H9 (cell line): ENCODE data around the gene NINL. TPM values are rescaled to one million over a fixed set of nuclear protein-coding genes. Genes with fewer than 3 reads are reported as not detected.

Experiments used
- DNase-seq: peaks from one replicate; pipeline ENCODE4 v3.0.0-alpha.2; 2017
- H2AFZ ChIP-seq: one replicate; pipeline ENCODE4 v1.6.1; 2013; ENCODE audit warnings: mild to moderate bottlenecking, low read length, control low read depth, moderate library complexity
- H2AK5ac ChIP-seq: 2 replicates; pipeline ENCODE4 v1.6.1; 2013; ENCODE audit warnings: low read length, control low read depth, mixed read lengths; ENCODE audit not compliant: insufficient read length
- H2BK120ac ChIP-seq: one replicate; pipeline ENCODE4 v1.6.1; 2013; ENCODE audit warnings: low read depth, mild to moderate bottlenecking, low read length, control low read depth, inconsistent platforms; ENCODE audit not compliant: poor library complexity, severe bottlenecking
- H2BK12ac ChIP-seq: 2 replicates; pipeline ENCODE4 v1.6.1; 2013; ENCODE audit warnings: low read length, control low read depth, mixed read lengths, low read depth; ENCODE audit not compliant: insufficient read length
- H2BK15ac ChIP-seq: 2 replicates; pipeline ENCODE4 v1.6.1; 2013; ENCODE audit warnings: low read depth, low read length, control low read depth
- H2BK20ac ChIP-seq: one replicate; pipeline ENCODE4 v1.6.1; 2013; ENCODE audit warnings: low read depth, mild to moderate bottlenecking, low read length, control low read depth, inconsistent platforms; ENCODE audit not compliant: poor library complexity, severe bottlenecking
- H2BK5ac ChIP-seq: 2 replicates; pipeline ENCODE4 v1.6.1; 2013; ENCODE audit warnings: low read length, control low read depth, mixed read lengths; ENCODE audit not compliant: insufficient read length
- H3K14ac ChIP-seq: 2 replicates; pipeline ENCODE4 v1.6.1; 2013; ENCODE audit warnings: low read length, control low read depth; ENCODE audit not compliant: insufficient read depth
- H3K18ac ChIP-seq: 2 replicates; pipeline ENCODE4 v1.6.1; 2013; ENCODE audit warnings: low read depth, mild to moderate bottlenecking, mixed read lengths, low read length, control low read depth; ENCODE audit not compliant: insufficient read length
- H3K23ac ChIP-seq: 2 replicates; pipeline ENCODE4 v1.6.1; 2013; ENCODE audit warnings: low read length, control low read depth, mixed read lengths, low read depth; ENCODE audit not compliant: insufficient read length
- H3K23me2 ChIP-seq: 2 replicates; pipeline ENCODE4 v1.6.1; 2013; ENCODE audit warnings: low read depth, mild to moderate bottlenecking, mixed read lengths, low read length, control low read depth; ENCODE audit not compliant: insufficient read length, poor library complexity, severe bottlenecking
- H3K27ac ChIP-seq: 2 replicates; pipeline ENCODE4 v1.5.1; 2013; ENCODE audit warnings: low read length, control low read depth, mixed read lengths, low read depth; ENCODE audit not compliant: insufficient read length
- H3K27me3 ChIP-seq: 2 replicates; pipeline ENCODE4 v1.6.1; 2013; ENCODE audit warnings: low read length, control low read depth, inconsistent platforms; ENCODE audit not compliant: insufficient read depth
- H3K4ac ChIP-seq: 2 replicates; pipeline ENCODE4 v1.6.1; 2013; ENCODE audit warnings: low read depth, mild to moderate bottlenecking, control low read depth, inconsistent platforms, low read length, moderate library complexity
- H3K4me1 ChIP-seq: 2 replicates; pipeline ENCODE4 v1.6.1; 2013; ENCODE audit warnings: low read length, control low read depth, inconsistent platforms; ENCODE audit not compliant: insufficient read depth
- H3K4me2 ChIP-seq: 2 replicates; pipeline ENCODE4 v1.6.1; 2013; ENCODE audit warnings: low read length, control low read depth, mixed read lengths; ENCODE audit not compliant: insufficient read length, insufficient read depth
- H3K56ac ChIP-seq: 2 replicates; pipeline ENCODE4 v1.6.1; 2013; ENCODE audit warnings: low read depth, mild to moderate bottlenecking, mixed read lengths, low read length, control low read depth; ENCODE audit not compliant: insufficient read length
- H3K79me1 ChIP-seq: 2 replicates; pipeline ENCODE4 v1.6.1; 2013; ENCODE audit warnings: low read depth, mild to moderate bottlenecking, moderate library complexity, low read length, control low read depth, inconsistent platforms; ENCODE audit not compliant: insufficient read depth, poor library complexity, severe bottlenecking
- H3K79me2 ChIP-seq: 2 replicates; pipeline ENCODE4 v1.6.1; 2013; ENCODE audit warnings: low read length, control low read depth, inconsistent platforms; ENCODE audit not compliant: insufficient read depth
- H3K9ac ChIP-seq: 2 replicates; pipeline ENCODE4 v1.6.1; 2013; ENCODE audit warnings: low read length, control low read depth, mixed read lengths; ENCODE audit not compliant: insufficient read length; ENCODE audit errors: extremely low read depth
- H3K9me3 ChIP-seq: one replicate; pipeline ENCODE4 v1.6.1; 2013; ENCODE audit warnings: low read depth, low read length, inconsistent platforms; ENCODE audit not compliant: control insufficient read depth
- H3T11ph ChIP-seq: one replicate; pipeline ENCODE4 v1.6.1; 2013; ENCODE audit warnings: mild to moderate bottlenecking, low read length, control low read depth, inconsistent platforms
- H4K20me1 ChIP-seq: one replicate; pipeline ENCODE4 v1.6.1; 2013; ENCODE audit not compliant: control insufficient read depth, insufficient read length, insufficient read depth
- H4K5ac ChIP-seq: 2 replicates; pipeline ENCODE4 v1.6.1; 2013; ENCODE audit warnings: low read depth, mild to moderate bottlenecking, mixed read lengths, low read length, control low read depth; ENCODE audit not compliant: insufficient read length
- H4K8ac ChIP-seq: replicated peaks from 2 replicates; pipeline ENCODE4 v1.6.1; 2013; ENCODE audit warnings: low read length, control low read depth, mixed read lengths, low read depth; ENCODE audit not compliant: insufficient read length
- H4K91ac ChIP-seq: 2 replicates; pipeline ENCODE4 v1.6.1; 2013; ENCODE audit warnings: low read depth, mild to moderate bottlenecking, moderate library complexity, mixed read lengths, low read length, control low read depth; ENCODE audit not compliant: insufficient read length
- H3K27ac Mint-ChIP-seq, 3 experiments: 2 replicates in 2 of 3; 3 replicates in 1 of 3; pipeline ENCODE4 v1.8.0; 2020 to 2021; ENCODE audit warnings: mixed read lengths in 3 of 3, mild to moderate bottlenecking in 1 of 3, moderate library complexity in 1 of 3
- H3K27me3 Mint-ChIP-seq: 2 replicates; pipeline ENCODE4 v1.8.0; 2021; ENCODE audit warnings: low read depth, mild to moderate bottlenecking, moderate library complexity, mixed read lengths
- H3K36me3 Mint-ChIP-seq, 3 experiments: 2 replicates in 2 of 3; 3 replicates in 1 of 3; pipeline ENCODE4 v1.8.0; 2020 to 2021; ENCODE audit warnings: low read depth in 3 of 3, mixed read lengths in 3 of 3; ENCODE audit not compliant: insufficient read depth in 1 of 3
- H3K4me1 Mint-ChIP-seq, 2 experiments: 2 replicates each; pipeline ENCODE4 v1.8.0; 2020; ENCODE audit warnings: mixed read lengths in 2 of 2
- H3K4me3 Mint-ChIP-seq, 2 experiments: 2 replicates in 1 of 2; 3 replicates in 1 of 2; pipeline ENCODE4 v1.8.0; 2020 to 2021; ENCODE audit warnings: mild to moderate bottlenecking in 2 of 2, mixed read lengths in 2 of 2, moderate library complexity in 1 of 2
- H3K9me3 Mint-ChIP-seq, 2 experiments: 2 replicates in 1 of 2; 3 replicates in 1 of 2; pipeline ENCODE4 v1.8.0; 2020; ENCODE audit warnings: mild to moderate bottlenecking in 2 of 2, mixed read lengths in 2 of 2, moderate library complexity in 1 of 2
- CTCF ChIP-seq: fragments of 200-600 bp; sonication (generic); conservative IDR thresholded peaks from 3 replicates; pipeline ENCODE4 v1.8.0; 2021; ENCODE audit warnings: antibody characterized with exemption, mild to moderate bottlenecking
- WGBS: extraction: QIAGEN DNeasy Blood & Tissue Kit; methylation state at CpG from one replicate; pipeline ENCODE4 v1.1.7; 2013; ENCODE audit warnings: missing lambda C conversion rate, low lambda C conversion rate, mixed read lengths; ENCODE audit not compliant: insufficient read length; ENCODE audit errors: extremely low coverage; 5-methylcytosine and 5-hydroxymethylcytosine counted together
- total RNA-seq: library from RNA; stranded (reverse); gene quantifications from 2 replicates; pipeline ENCODE4 v1.2.1, GENCODE V29; 2021

Gene NINL
- total RNA-seq, 1 experiment from 2014 or later, result 34.3 TPM

- no peak for DNase-seq
- H3K9me3 ChIP-seq, result no peaks in the 10 kb centered on the region
- Mint-ChIP-seq H3K4me3 (no peak overlapping the region), H3K4me1 (peaks cover 2 to 8% of the 10 kb centered on the region in 2 experiments), H3K27me3 (no peaks in the 10 kb centered on the region), H3K9me3 (no peaks in the 10 kb centered on the region; a peak in 1 of 5 replicates), H3K27ac (peak overlapping the region in 1 of 3 experiments; percentile 39; a peak in 1 of 7 replicates), H3K36me3 (peaks cover 43 to 69% (median 67%) of the 10 kb centered on the region in 3 experiments)
- no peak overlapping the region for H2BK5ac ChIP-seq
- H3K23me2 ChIP-seq, result no peaks in the 10 kb centered on the region
- H3K79me2 ChIP-seq, result no peaks in the 10 kb centered on the region
- no peak overlapping the region for H3K9ac ChIP-seq
- no peaks in the 10 kb centered on the region for H3K4me1 ChIP-seq
- TF ChIP-seq CTCF, result no peak
- no peaks in the 10 kb centered on the region for H3K27me3 ChIP-seq
- H4K8ac ChIP-seq, result no peak overlapping the region
- H2AFZ ChIP-seq, result no peak overlapping the region
- no peak overlapping the region for H2BK12ac ChIP-seq
- no peak overlapping the region for H3K23ac ChIP-seq
- no peak overlapping the region for H3K27ac ChIP-seq
- no peak overlapping the region for H4K5ac ChIP-seq
- H2BK15ac ChIP-seq, result no peak overlapping the region
- H3K56ac ChIP-seq, result no peak overlapping the region
- H4K91ac ChIP-seq, result no peak overlapping the region
- H2BK120ac ChIP-seq, result no peak overlapping the region
- no CpG with 5 or more reads among the region's 11 CpGs for WGBS
- H3K4me2 ChIP-seq, result no peak overlapping the region
- no peak overlapping the region for H2AK5ac ChIP-seq
- no peaks in the 10 kb centered on the region for H4K20me1 ChIP-seq
- no peak overlapping the region for H3K14ac ChIP-seq
- no peak overlapping the region for H2BK20ac ChIP-seq
- no peak overlapping the region for H3T11ph ChIP-seq
- no peak overlapping the region for H3K18ac ChIP-seq
- H3K4ac ChIP-seq, result no peak overlapping the region
- H3K79me1 ChIP-seq, result no peaks in the 10 kb centered on the region
These were observed 104.0 kb downstream of the NINL start for GRCh38 chr20:25481235-25481917.
